Measurements from ENCODE around the gene PCYT2. TPM values are rescaled to one million over a fixed set of nuclear protein-coding genes. Genes with fewer than 3 reads are reported as not detected.
"Not testable (repeated sequence)": the region's sequence is repeated elsewhere in the genome, so short reads cannot be mapped to it uniquely, and the experiment has no call there.

PCYT2 gene
- total and polyA plus RNA-seq, 4 donors, result 31.4 to 67.4 (median 49.6) TPM

GRCh38 chr17:81955058-81955681 lies 44.0 kb upstream of the PCYT2 start:
- H3K9me3 ChIP-seq (ENCODE audit: control insufficient read depth, insufficient read depth, low read length), result no peaks in the 10 kb centered on the region
- no peak overlapping the region for H3K4me3 ChIP-seq (ENCODE audit: low read depth, low read length)
- H3K27me3 ChIP-seq (ENCODE audit: control insufficient read depth, insufficient read depth, low read length), result peaks cover 19% of the 10 kb centered on the region
- WGBS (ENCODE audit: insufficient coverage), result 88% methylated on average over 16 of the region's 26 CpGs
- DNase-seq (ENCODE audit: low read depth in 4 of 6, low spot score in 6 of 6), result no peak
- H3K4me1 ChIP-seq (ENCODE audit: control insufficient read depth, insufficient read depth, low read length), result peaks cover 11% of the 10 kb centered on the region
- H3K36me3 ChIP-seq (ENCODE audit: control insufficient read depth, insufficient read depth, low read length), result peaks cover 7% of the 10 kb centered on the region
- H3K27ac ChIP-seq (ENCODE audit: low read depth, low read length), result no peak overlapping the region

GRCh38 chr17:81954131-81955057 lies 43.2 kb upstream of the PCYT2 start:
- H3K9me3 ChIP-seq (ENCODE audit: control insufficient read depth, insufficient read depth, low read length), result no peaks in the 10 kb centered on the region
- 81% methylated on average over 8 of the region's 19 CpGs for WGBS (ENCODE audit: insufficient coverage)
- DNase-seq (ENCODE audit: low read depth in 4 of 6, low spot score in 6 of 6), result no peak

GRCh38 chr17:81953443-81953842 lies 42.2 kb upstream of the PCYT2 start:
- H3K4me3 ChIP-seq (ENCODE audit: low read depth, low read length); H3K27ac ChIP-seq (ENCODE audit: low read depth, low read length); H3K9me3 ChIP-seq (ENCODE audit: control insufficient read depth, insufficient read depth, low read length); H3K4me1 ChIP-seq (ENCODE audit: control insufficient read depth, insufficient read depth, low read length); DNase-seq (ENCODE audit: low read depth in 4 of 6, low spot score in 6 of 6); H3K27me3 ChIP-seq (ENCODE audit: control insufficient read depth, insufficient read depth, low read length): not testable (repeated sequence)
- H3K36me3 ChIP-seq (ENCODE audit: control insufficient read depth, insufficient read depth, low read length), result peaks cover 12% of the 10 kb centered on the region
- WGBS (ENCODE audit: insufficient coverage), result 80% methylated on average over 2 of the region's 5 CpGs

More at GRCh38 chr17:81954131-81955057, 43.2 kb upstream of the PCYT2 start:
- peaks cover 7% of the 10 kb centered on the region for H3K36me3 ChIP-seq (ENCODE audit: control insufficient read depth, insufficient read depth, low read length)
- no peak overlapping the region for H3K4me3 ChIP-seq (ENCODE audit: low read depth, low read length)
- peaks cover 7% of the 10 kb centered on the region for H3K4me1 ChIP-seq (ENCODE audit: control insufficient read depth, insufficient read depth, low read length)
- H3K27ac ChIP-seq (ENCODE audit: low read depth, low read length), result no peak overlapping the region
- peaks cover 15% of the 10 kb centered on the region for H3K27me3 ChIP-seq (ENCODE audit: control insufficient read depth, insufficient read depth, low read length)

- Histone ChIP-seq H3K9me3 (ENCODE audit: control insufficient read depth, insufficient read depth, low read length) (no peaks in the 10 kb centered on the region), H3K27me3 (ENCODE audit: control insufficient read depth, insufficient read depth, low read length) (no peaks in the 10 kb centered on the region)
- WGBS (ENCODE audit: insufficient coverage), result 67% methylated on average over 15 of the region's 16 CpGs
Observed at GRCh38 chr17:81952792-81953228, 41.6 kb upstream of the PCYT2 start.

GRCh38 chr17:81951785-81952684 lies 40.8 kb upstream of the PCYT2 start:
- no peaks in the 10 kb centered on the region for H3K27me3 ChIP-seq (ENCODE audit: control insufficient read depth, insufficient read depth, low read length)
- peaks cover 12% of the 10 kb centered on the region for H3K36me3 ChIP-seq (ENCODE audit: control insufficient read depth, insufficient read depth, low read length)
- no peak overlapping the region for H3K4me3 ChIP-seq (ENCODE audit: low read depth, low read length)
- no peaks in the 10 kb centered on the region for H3K9me3 ChIP-seq (ENCODE audit: control insufficient read depth, insufficient read depth, low read length)
- no peak for DNase-seq (ENCODE audit: low read depth in 4 of 6, low spot score in 6 of 6)
- H3K27ac ChIP-seq (ENCODE audit: low read depth, low read length), result no peak overlapping the region
- H3K4me1 ChIP-seq (ENCODE audit: control insufficient read depth, insufficient read depth, low read length), result peaks cover 2% of the 10 kb centered on the region
- 54% methylated on average over 6 of the region's 13 CpGs for WGBS (ENCODE audit: insufficient coverage)

More at GRCh38 chr17:81952792-81953228, 41.6 kb upstream of the PCYT2 start:
- Histone ChIP-seq H3K36me3 (ENCODE audit: control insufficient read depth, insufficient read depth, low read length) (peaks cover 12% of the 10 kb centered on the region), H3K4me1 (ENCODE audit: control insufficient read depth, insufficient read depth, low read length) (peaks cover 2% of the 10 kb centered on the region), H3K27ac (ENCODE audit: low read depth, low read length) (no peak overlapping the region), H3K4me3 (ENCODE audit: low read depth, low read length) (no peak overlapping the region)
- no peak for DNase-seq (ENCODE audit: low read depth in 4 of 6, low spot score in 6 of 6)

- Histone ChIP-seq H3K27me3 (ENCODE audit: control insufficient read depth, insufficient read depth, low read length) (no peaks in the 10 kb centered on the region), H3K36me3 (ENCODE audit: control insufficient read depth, insufficient read depth, low read length) (peaks cover 8% of the 10 kb centered on the region), H3K27ac (ENCODE audit: low read depth, low read length) (no peak overlapping the region), H3K4me3 (ENCODE audit: low read depth, low read length) (no peak overlapping the region), H3K4me1 (ENCODE audit: control insufficient read depth, insufficient read depth, low read length) (peaks cover 2% of the 10 kb centered on the region), H3K9me3 (ENCODE audit: control insufficient read depth, insufficient read depth, low read length) (no peaks in the 10 kb centered on the region)
- no peak for DNase-seq (ENCODE audit: low read depth in 4 of 6, low spot score in 6 of 6)
- 90% methylated on average over 15 of the region's 15 CpGs for WGBS (ENCODE audit: insufficient coverage)
Observed at GRCh38 chr17:81950501-81950900, 39.3 kb upstream of the PCYT2 start.

- Histone ChIP-seq H3K9me3 (ENCODE audit: control insufficient read depth, insufficient read depth, low read length) (no peaks in the 10 kb centered on the region), H3K27ac (ENCODE audit: low read depth, low read length) (no peak overlapping the region), H3K36me3 (ENCODE audit: control insufficient read depth, insufficient read depth, low read length) (peaks cover 8% of the 10 kb centered on the region), H3K4me1 (ENCODE audit: control insufficient read depth, insufficient read depth, low read length) (peaks cover 2% of the 10 kb centered on the region), H3K4me3 (ENCODE audit: low read depth, low read length) (no peak overlapping the region), H3K27me3 (ENCODE audit: control insufficient read depth, insufficient read depth, low read length) (no peaks in the 10 kb centered on the region)
- 76% methylated on average over 15 of the region's 17 CpGs for WGBS (ENCODE audit: insufficient coverage)
- no peak for DNase-seq (ENCODE audit: low read depth in 4 of 6, low spot score in 6 of 6)
Observed at GRCh38 chr17:81948635-81949378, 37.6 kb upstream of the PCYT2 start.

- 82% methylated on average over 10 of the region's 13 CpGs for WGBS (ENCODE audit: insufficient coverage)
- peaks cover under 1% of the 10 kb centered on the region for H3K4me1 ChIP-seq (ENCODE audit: control insufficient read depth, insufficient read depth, low read length)
- no peak for DNase-seq (ENCODE audit: low read depth in 4 of 6, low spot score in 6 of 6)
Observed at GRCh38 chr17:81947189-81947588, 36.0 kb upstream of the PCYT2 start, which contains the start of gene MYADML2. Gene MYADML2 (minus strand): TSS chr17:81947233. CDS start chr17:81941741, 5,492 bp downstream.

More at GRCh38 chr17:81947189-81947588, 36.0 kb upstream of the PCYT2 start, which contains the start of gene MYADML2:
- Histone ChIP-seq H3K27ac (ENCODE audit: low read depth, low read length) (no peak within 1 kb of the TSS), H3K9me3 (ENCODE audit: control insufficient read depth, insufficient read depth, low read length) (no peaks in the 10 kb centered on the region), H3K36me3 (ENCODE audit: control insufficient read depth, insufficient read depth, low read length) (peaks cover 6% of the 10 kb centered on the region), H3K27me3 (ENCODE audit: control insufficient read depth, insufficient read depth, low read length) (no peaks in the 10 kb centered on the region), H3K4me3 (ENCODE audit: low read depth, low read length) (no peak within 1 kb of the TSS)

Data from spinal cord (tissue), 10 donors.